Measurements from ENCODE around the gene CCDC138.

GRCh38 chr2:108896741-108897140, 110.2 kb downstream of the CCDC138 start:
- TF ChIP-seq, protein P1, sequence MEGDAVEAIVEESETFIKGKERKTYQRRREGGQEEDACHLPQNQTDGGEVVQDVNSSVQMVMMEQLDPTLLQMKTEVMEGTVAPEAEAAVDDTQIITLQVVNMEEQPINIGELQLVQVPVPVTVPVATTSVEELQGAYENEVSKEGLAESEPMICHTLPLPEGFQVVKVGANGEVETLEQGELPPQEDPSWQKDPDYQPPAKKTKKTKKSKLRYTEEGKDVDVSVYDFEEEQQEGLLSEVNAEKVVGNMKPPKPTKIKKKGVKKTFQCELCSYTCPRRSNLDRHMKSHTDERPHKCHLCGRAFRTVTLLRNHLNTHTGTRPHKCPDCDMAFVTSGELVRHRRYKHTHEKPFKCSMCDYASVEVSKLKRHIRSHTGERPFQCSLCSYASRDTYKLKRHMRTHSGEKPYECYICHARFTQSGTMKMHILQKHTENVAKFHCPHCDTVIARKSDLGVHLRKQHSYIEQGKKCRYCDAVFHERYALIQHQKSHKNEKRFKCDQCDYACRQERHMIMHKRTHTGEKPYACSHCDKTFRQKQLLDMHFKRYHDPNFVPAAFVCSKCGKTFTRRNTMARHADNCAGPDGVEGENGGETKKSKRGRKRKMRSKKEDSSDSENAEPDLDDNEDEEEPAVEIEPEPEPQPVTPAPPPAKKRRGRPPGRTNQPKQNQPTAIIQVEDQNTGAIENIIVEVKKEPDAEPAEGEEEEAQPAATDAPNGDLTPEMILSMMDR (IDR thresholded peaks at IDR 0.05), result no peak
- no peak for TF ChIP-seq POLR2A (IDR thresholded peaks at IDR 0.05)

Data from heart left ventricle (tissue), 13 donors.